ENCODE results near the gene GLIPR2.

The GLIPR2 gene

GRCh38 chr9:36163049-36163785, 26.7 kb downstream of the GLIPR2 start:
- TF ChIP-seq EP300 (IDR thresholded peaks at IDR 0.05; ENCODE audit: borderline replicate concordance) (no peak), TEAD4 (IDR thresholded peaks at IDR 0.05) (no peak), TAF1 (IDR thresholded peaks at IDR 0.05; ENCODE audit: low read depth) (no peak), CREB1 (IDR thresholded peaks at IDR 0.05; ENCODE audit: low read depth) (no peak), USF1 (IDR thresholded peaks at IDR 0.05) (no peak), FOXM1 (IDR thresholded peaks at IDR 0.05; ENCODE audit: borderline replicate concordance, low read depth) (no peak), MAX (IDR thresholded peaks at IDR 0.05) (no peak), RAD21 (IDR thresholded peaks at IDR 0.05; ENCODE audit: low read depth) (no peak), YY1 (IDR thresholded peaks at IDR 0.05; ENCODE audit: low read depth) (no peak), NFIC (IDR thresholded peaks at IDR 0.05) (no peak), EGR1 (IDR thresholded peaks at IDR 0.05) (no peak), TCF12 (IDR thresholded peaks at IDR 0.05; ENCODE audit: low read depth) (no peak)

- TF ChIP-seq TEAD4 (IDR thresholded peaks at IDR 0.05) (no peak), ZBTB7A (IDR thresholded peaks at IDR 0.05; ENCODE audit: low read depth) (no peak), EGR1 (IDR thresholded peaks at IDR 0.05) (no peak), RAD21 (IDR thresholded peaks at IDR 0.05; ENCODE audit: low read depth) (no peak), MAX (IDR thresholded peaks at IDR 0.05) (no peak), CEBPB (IDR thresholded peaks at IDR 0.05) (no peak), REST (IDR thresholded peaks at IDR 0.05; ENCODE audit: low read depth) (no peak), CREB1 (IDR thresholded peaks at IDR 0.05; ENCODE audit: low read depth) (no peak), FOXM1 (IDR thresholded peaks at IDR 0.05; ENCODE audit: borderline replicate concordance, low read depth) (no peak)
Measured at GRCh38 chr9:36163786-36164170, 27.2 kb downstream of the GLIPR2 start.

GRCh38 chr9:36164372-36164771, 27.8 kb downstream of the GLIPR2 start:
- no peak for TF ChIP-seq USF1 (IDR thresholded peaks at IDR 0.05)
- no peak for TF ChIP-seq REST (IDR thresholded peaks at IDR 0.05; ENCODE audit: low read depth)
- TF ChIP-seq EGR1 (IDR thresholded peaks at IDR 0.05) = no peak
- no peak for TF ChIP-seq MAX (IDR thresholded peaks at IDR 0.05)
- no peak for TF ChIP-seq EP300 (IDR thresholded peaks at IDR 0.05; ENCODE audit: borderline replicate concordance)
- no peak for TF ChIP-seq TAF1 (IDR thresholded peaks at IDR 0.05; ENCODE audit: low read depth)
- no peak for TF ChIP-seq TEAD4 (IDR thresholded peaks at IDR 0.05)
- TF ChIP-seq ZBTB7A (IDR thresholded peaks at IDR 0.05; ENCODE audit: low read depth) = no peak
- TF ChIP-seq RAD21 (IDR thresholded peaks at IDR 0.05; ENCODE audit: low read depth) = no peak
- no peak for TF ChIP-seq CEBPB (IDR thresholded peaks at IDR 0.05)
- no peak for TF ChIP-seq YY1 (IDR thresholded peaks at IDR 0.05; ENCODE audit: low read depth)
- TF ChIP-seq NFIC (IDR thresholded peaks at IDR 0.05) = no peak
- no peak for TF ChIP-seq CREB1 (IDR thresholded peaks at IDR 0.05; ENCODE audit: low read depth)
- no peak for TF ChIP-seq FOXM1 (IDR thresholded peaks at IDR 0.05; ENCODE audit: borderline replicate concordance, low read depth)
- TF ChIP-seq TCF12 (IDR thresholded peaks at IDR 0.05; ENCODE audit: low read depth) = no peak

- TF ChIP-seq USF1 (IDR thresholded peaks at IDR 0.05) (no peak), TCF12 (IDR thresholded peaks at IDR 0.05; ENCODE audit: low read depth) (no peak), ZBTB7A (IDR thresholded peaks at IDR 0.05; ENCODE audit: low read depth) (no peak), MAX (IDR thresholded peaks at IDR 0.05) (no peak), CEBPB (IDR thresholded peaks at IDR 0.05) (no peak), TAF1 (IDR thresholded peaks at IDR 0.05; ENCODE audit: low read depth) (no peak), REST (IDR thresholded peaks at IDR 0.05; ENCODE audit: low read depth) (no peak), YY1 (IDR thresholded peaks at IDR 0.05; ENCODE audit: low read depth) (no peak), NFIC (IDR thresholded peaks at IDR 0.05) (no peak), EP300 (IDR thresholded peaks at IDR 0.05; ENCODE audit: borderline replicate concordance) (no peak), FOXM1 (IDR thresholded peaks at IDR 0.05; ENCODE audit: borderline replicate concordance, low read depth) (no peak), CREB1 (IDR thresholded peaks at IDR 0.05; ENCODE audit: low read depth) (no peak), TEAD4 (IDR thresholded peaks at IDR 0.05) (no peak), RAD21 (IDR thresholded peaks at IDR 0.05; ENCODE audit: low read depth) (no peak), EGR1 (IDR thresholded peaks at IDR 0.05) (no peak)
Measured at GRCh38 chr9:36164989-36165388, 28.5 kb downstream of the GLIPR2 start.
